T47D (cell line): Measurements from ENCODE around the gene ZNF93.
A peak's percentile ranks its signal among the peaks of the same experiment; 100 is the strongest.
"Not testable (repeated sequence)": the region's sequence is repeated elsewhere in the genome, so short reads cannot be mapped to it uniquely, and the experiment has no call there.

Experiments used
- DNase-seq, 2 experiments: peaks; one replicate each; pipeline versions ENCODE4 v3.0.0 to v3.0.0-alpha.2; 2011 to 2012; ENCODE audit warnings: low read depth in 1 of 2, low spot score in 1 of 2
- JUND ChIP-seq: IDR thresholded peaks from 2 replicates; pipeline ENCODE4 v1.6.1; 2012; ENCODE audit warnings: low read depth
- in situ Hi-C: cut with HindIII; loops from 2 replicates; pipeline ENCODE4 v1.10.0; 2016; ENCODE audit warnings: low sequenced_read_pairs, low pct_unique_long_range_greater_than_20kb

The ZNF93 gene

DNA sequence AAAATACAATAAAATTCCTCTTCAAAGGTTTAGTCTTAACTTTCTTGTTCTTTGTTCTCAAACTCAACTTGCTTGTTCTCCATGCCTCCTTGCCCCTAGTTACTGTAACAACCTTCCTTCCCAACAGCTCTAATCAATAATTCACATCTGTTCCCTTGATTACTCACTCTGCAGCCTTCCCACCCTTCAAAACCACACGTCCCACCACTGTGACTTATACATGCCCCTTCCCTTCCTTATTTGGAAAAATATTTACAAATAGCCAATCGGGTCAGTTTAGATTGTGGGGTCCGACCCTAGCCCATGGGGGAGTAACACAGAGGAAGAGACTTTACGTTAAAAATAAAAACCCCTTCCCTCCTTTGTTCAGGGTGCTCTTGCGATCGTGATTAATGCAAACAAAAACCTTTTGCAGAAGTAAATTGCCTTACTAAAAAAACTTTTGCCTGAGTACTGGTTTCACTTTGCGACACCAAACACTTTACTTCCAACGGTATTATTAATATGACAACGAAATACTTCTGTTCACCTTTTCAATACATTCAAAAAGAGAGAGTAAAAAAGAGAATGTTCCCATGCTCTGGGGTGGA lies 512 bp upstream of the ZNF93 start:
- TF ChIP-seq JUND, result no peak

GRCh38 chr19:19907551-19907950 lies 6.8 kb downstream of the ZNF93 start:
- DNase-seq, in situ Hi-C loops: not testable (repeated sequence)

More for the DNA sequence above, 512 bp upstream of the ZNF93 start:
- no peak for DNase-seq
- in situ Hi-C loops, result no loop called here

- no peak for TF ChIP-seq JUND
- no peak for DNase-seq
- in situ Hi-C loops, result no loop called here
Measured at GRCh38 chr19:19909654-19910053, 8.9 kb downstream of the ZNF93 start.

GRCh38 chr19:19911150-19911549 lies 10.4 kb downstream of the ZNF93 start:
- no peak for DNase-seq
- in situ Hi-C loops, result no loop called here
- TF ChIP-seq JUND, result no peak

DNA sequence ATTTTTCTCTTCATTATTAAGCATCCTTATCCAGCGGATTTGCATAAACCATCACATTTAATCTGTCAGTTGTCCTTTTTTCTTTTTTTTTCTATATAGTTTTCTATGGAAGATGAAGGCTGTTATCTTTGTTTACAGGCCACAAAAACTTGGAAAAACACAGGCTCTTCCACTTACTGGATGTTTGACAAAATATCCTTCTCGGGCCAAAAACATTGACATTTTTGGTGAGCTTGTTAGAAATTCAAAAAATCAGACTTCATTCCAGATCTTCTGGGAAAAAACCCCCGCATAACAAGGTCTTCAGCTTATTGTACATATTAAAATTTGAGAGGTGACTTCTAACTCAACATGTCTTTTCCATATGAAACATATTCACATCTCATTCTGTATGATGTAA lies 13.8 kb downstream of the ZNF93 start:
- in situ Hi-C loops, result no loop called here
- DNase-seq, result no peak
- TF ChIP-seq JUND, result no peak

DNA sequence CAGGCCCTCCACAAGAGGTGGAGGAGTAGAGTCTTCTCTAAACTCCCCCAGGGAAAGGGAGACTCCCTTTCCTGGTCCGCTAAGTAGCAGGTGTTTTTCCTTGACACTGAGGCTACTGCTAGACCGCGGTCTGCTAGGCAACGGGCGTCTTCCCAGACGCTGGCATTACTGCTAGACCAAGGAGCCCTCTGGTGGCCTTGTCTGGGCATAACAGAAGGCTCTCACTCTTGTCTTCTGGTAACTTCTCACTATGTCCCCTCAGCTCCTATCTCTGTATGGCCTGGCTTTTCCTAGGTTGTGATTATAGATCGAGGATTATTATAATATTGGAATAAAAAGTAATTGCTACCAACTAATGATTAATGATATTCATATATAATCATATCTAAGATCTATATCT lies 29.7 kb downstream of the ZNF93 start:
- in situ Hi-C loops, result not testable (repeated sequence)
- DNase-seq, result peak in 1 of 2 experiments; percentile 6

DNA sequence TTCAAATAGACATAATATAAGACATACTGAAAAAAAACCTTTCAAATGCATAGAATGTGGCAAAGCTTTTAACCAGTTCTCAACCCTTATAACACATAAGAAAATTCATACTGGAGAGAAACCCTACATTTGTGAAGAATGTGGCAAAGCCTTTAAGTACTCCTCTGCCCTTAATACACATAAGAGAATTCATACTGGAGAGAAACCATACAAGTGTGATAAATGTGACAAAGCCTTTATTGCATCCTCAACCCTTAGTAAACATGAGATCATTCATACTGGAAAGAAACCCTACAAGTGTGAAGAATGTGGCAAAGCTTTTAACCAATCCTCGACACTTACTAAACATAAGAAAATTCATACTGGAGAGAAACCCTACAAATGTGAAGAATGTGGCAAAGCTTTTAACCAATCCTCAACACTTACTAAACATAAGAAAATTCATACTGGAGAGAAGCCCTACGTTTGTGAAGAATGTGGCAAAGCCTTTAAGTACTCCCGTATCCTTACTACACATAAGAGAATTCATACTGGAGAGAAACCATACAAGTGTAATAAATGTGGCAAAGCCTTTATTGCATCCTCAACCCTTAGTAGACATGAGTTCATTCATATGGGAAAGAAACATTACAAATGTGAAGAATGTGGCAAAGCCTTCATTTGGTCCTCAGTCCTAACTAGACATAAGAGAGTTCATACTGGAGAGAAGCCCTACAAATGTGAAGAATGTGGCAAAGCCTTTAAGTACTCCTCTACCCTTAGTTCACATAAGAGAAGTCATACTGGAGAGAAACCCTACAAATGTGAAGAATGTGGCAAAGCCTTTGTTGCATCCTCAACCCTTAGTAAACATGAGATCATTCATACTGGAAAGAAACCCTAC lies 32.9 kb downstream of the ZNF93 start:
- DNase-seq, in situ Hi-C loops: not testable (repeated sequence)

GRCh38 chr19:19937403-19937802 lies 36.7 kb downstream of the ZNF93 start:
- no peak for DNase-seq
- in situ Hi-C loops, result no loop called here

GRCh38 chr19:19938449-19938848 lies 37.7 kb downstream of the ZNF93 start:
- no peak for TF ChIP-seq JUND
- no peak for DNase-seq
- in situ Hi-C loops, result no loop called here

More at GRCh38 chr19:19937403-19937802, 36.7 kb downstream of the ZNF93 start:
- no peak for TF ChIP-seq JUND

DNA sequence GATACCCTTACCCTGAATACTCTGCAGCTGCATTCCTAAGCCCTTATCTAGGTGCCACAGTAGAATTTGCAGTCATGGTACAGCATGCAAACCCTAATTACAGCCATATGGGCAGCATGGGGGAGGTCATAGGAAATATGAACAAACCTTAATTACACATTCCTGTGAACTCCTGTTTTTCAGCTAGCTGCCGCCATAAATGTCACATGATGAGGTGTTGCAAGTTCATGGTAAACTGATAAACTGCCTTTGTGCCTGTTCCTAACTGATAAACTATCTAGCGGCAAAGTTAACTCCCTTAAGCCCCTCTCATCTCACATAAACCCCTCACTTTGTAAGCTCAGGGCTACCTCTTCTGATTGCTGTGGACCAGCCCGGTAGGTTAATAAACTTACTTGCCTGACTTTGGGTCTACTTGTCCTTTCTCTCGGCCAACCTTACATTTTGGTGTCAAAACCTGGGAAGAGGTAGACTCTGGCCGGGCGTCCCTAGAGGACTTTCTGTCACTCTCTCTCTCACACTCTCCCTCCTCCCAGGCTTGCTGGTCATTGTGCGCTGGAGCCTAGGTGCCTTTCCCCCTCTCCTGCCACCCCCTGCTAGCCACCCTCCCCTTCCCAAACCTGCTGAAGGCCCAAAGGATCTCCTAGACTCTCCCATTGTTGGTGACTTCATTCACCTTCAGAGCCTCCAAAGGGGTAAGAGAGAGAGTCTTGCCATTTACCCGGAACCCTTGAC lies 43.3 kb downstream of the ZNF93 start:
- DNase-seq, result no peak
- in situ Hi-C loops, result no loop called here
- no peak for TF ChIP-seq JUND

GRCh38 chr19:19944583-19944880 lies 43.8 kb downstream of the ZNF93 start:
- in situ Hi-C loops, result no loop called here
- DNase-seq, result no peak
- TF ChIP-seq JUND, result no peak

GRCh38 chr19:19946226-19946625 lies 45.5 kb downstream of the ZNF93 start:
- no peak for DNase-seq
- in situ Hi-C loops, result no loop called here
- TF ChIP-seq JUND, result no peak

- no peak for DNase-seq
- TF ChIP-seq JUND, result no peak
- in situ Hi-C loops, result no loop called here
Measured at GRCh38 chr19:19948800-19949199, 48.1 kb downstream of the ZNF93 start.
